ENCODE results near the gene AGAP3.

AGAP3 gene

DNA sequence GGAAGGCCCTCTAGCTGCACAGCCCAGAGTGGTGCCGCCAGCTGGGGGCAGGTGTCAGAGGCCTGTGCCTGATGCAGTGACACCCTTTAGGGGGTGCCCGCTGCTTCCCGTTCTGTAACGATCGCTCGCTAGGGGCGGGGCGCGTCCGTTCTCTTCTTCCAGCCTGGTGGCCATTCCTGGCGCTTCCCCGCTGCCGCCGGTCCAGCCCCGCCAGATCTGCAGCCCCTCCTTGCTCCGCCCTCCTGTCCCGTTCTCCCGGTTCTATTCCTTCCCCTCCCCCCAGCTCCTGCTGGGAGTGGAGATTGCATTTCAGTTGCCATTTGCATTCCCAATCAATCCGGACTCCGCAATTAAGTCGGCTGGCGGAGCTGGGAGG lies 39.2 kb downstream of the AGAP3 start:
- no peak for DNase-seq

DNA sequence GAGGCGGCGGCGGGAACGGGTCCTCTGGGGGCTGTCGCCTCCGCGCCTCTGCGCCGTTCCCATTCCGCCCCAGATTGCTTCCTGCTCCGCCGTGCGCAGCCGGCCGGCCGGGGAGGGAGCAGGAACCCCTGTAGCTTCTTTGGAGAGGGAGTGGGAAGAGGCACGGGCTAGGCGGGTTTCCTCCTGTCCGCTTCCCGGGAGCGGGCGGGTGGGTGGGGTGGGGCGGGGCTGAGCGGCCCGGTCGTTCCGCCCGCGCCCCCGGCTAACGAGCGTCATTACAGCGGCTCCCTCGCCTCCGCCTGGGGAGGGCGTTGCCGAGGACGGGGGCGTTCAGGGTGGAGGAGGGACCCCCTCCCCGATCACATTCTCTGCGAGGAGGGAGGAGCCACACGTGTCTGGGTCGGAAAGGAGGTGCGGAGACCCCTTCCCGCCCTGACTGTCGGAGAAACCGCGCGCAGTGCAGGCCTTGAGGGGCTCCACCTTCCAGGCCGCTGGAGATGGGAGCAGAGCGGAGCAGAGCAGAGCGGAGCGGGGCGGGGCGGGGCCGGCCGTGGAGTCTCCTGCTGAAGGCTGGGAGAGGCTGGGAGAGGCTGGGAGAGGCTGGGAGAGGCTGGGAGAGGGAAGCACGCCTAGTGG lies 39.7 kb downstream of the AGAP3 start:
- DNase-seq, result no peak

DNA sequence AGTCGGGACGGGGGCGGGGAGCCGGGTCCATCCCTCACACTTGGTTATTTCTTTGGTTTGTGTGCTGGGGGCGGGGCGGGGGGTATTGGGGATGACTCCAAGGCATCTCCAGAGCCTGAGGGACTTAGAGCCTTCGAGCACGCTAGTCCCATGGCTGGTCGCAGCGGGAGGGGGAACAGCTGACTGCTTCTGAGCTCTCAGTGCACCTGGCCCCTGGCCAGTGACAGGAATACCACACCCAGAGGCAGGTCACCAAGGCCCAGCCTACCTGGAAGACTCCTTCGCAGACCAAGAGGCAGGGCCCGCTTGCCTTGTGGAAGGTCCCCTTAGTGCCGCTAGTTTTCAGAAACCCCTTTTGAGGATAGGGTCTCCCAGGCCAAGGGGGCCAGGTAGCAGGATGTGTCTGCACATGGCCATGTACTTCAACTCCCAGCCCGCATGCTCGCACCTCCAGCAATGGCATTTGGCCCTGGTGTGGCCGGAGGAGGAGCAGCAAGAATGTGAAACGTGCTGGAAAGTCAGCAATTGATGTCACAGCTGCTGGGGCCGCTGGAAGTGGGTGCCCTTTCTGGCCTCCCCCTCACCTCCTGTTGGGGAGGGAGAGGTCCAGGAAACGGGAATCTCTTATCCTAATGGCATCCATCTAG lies 40.3 kb downstream of the AGAP3 start:
- DNase-seq, result no peak

DNA sequence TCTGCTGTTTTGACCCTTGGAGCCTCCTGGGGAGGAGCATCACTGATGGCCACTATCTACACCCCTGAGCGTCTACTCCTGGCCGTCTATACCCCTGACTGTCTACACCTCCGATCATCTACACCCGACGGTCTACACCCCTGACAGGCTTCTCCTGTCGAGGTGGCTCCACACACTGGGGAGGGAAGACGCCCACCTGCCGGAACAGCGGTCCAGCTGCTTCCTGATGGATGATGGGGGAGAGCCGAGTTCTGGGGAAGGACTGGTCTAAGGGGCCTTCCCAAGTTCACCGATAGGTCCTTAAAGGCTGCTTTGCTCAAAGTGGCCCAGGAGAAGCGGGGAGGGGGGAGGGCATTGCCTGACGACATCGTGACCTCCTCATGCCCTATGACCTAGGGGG lies 41.9 kb downstream of the AGAP3 start:
- DNase-seq, result no peak

DNA sequence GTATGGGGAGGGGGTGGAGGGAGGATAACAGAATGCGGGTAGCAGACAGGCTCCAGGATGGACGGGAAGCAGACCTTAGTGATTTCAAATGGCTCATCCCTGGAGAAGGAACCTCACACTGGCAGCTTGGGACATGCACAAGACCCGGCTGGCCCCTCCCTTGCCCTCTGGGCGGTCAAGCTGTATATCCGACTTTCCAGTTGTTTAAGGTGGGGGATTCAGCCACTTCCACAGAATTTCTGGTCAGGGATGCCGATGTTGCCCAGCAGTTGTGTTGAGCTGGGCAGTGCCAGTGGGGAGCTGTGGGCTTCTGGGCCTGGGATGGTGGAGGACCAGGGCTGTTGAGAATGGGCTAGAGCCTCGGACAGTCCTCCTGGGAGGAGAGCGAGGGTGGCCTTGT lies 42.4 kb downstream of the AGAP3 start:
- no peak for DNase-seq

DNA sequence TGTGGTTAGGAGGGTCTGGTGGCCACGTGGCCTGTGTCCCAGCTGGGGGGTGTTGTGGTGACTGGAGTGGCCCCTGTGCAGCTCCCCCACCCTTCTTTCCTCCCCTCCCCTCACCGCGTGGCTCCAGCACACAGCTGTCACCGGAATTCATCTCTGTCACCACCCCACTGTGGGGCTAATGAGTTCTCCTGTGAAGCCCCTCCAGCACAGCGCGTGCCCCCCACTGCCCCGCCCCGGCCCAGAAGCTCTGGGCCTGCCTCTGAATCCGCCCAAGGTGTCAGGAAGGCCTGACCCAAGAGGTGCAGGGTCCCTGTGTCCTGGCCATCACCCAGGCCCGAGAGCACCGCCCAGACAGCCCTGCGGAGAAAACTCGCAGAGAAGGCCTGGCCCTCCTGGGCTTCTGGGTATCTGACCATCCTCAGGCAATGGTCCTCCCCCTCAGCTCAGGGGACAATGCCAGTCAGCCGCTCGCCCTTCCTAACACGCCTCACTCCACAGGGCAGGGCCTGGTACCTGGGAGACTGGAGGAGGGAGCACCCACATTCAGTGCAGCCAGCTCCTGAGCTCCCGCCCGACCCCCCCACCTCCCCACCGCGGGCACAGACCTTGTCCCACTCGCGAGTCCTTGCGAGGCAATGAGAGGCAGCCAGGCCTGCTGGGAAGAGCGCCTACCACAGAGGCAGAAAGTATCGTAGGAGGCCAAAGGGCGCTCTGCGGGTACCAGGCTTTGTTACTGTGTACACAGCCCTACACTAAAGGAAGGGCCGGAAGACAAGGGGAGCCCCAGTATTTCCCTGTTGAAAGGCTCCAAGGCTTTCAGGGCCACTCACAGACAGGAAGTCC lies 43.1 kb downstream of the AGAP3 start:
- no peak for DNase-seq

DNA sequence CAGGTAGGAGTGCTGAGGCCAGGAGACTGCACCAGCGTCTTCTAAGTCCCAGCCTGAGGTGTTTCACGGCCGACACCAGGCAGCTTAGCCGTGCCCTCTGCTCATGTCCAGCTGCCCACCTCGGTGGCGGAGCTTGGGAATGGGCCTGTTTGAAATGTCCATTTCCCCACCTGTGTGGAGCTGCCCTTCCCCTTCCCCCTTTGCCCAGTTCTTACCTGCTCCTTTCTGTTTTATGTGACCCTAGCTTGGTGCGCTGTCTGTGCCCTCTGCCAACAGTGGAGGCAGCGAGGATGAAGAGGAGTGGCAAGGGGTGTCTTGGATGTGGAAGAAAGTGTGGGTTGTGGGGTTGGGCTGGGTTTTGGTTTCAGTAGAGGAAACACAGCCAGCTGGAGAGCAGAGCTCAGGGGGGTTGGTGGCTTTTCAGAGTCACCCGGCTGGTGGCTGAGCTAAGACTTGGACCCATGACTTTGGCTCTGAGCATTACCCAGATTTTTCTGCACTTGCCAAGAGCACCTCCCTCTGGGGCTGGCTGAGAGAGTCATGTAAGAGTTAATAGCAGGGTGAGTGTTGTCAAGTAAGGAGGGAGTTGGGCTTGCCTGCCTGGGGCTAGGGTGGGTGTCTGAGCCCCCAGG lies 43.8 kb downstream of the AGAP3 start:
- no peak for DNase-seq

DNA sequence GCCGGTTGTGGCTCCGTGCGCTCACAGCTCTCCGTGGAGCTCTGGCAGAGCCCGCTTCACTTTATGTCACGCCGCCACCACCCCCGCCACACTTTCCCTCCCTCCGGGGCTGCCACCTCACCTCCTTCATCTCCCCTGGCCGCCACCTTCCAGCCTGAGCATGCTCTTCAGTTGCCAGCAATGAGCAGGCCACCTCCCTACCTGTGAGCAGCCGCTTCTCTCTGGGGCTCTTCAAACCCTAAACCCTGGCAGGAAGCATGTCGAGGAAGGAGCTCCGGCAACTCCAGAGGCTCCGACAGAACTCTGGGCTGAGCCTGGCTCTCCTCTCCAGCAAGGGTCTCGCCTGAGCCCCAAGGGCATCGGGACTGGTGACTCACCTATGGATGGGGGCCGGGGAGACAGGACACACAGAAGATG lies 44.5 kb downstream of the AGAP3 start:
- no peak for DNase-seq

DNA sequence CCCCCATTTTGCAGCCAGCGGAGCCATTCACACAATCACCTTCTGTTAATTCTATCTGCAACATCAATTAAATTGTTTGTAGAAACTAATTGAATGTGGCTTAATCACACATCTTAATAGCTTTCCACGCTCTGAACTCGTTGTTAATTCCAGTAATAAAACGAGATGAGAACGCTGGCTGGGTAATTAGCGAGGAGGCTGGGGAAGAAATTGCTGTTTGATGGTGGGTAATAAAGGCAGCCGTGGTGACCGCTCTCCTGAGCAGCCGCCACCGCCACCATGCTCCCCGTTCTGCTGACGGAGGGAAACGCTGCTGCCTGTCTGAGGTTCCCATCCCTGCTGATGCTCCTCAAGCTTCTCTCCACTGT lies 44.9 kb downstream of the AGAP3 start:
- DNase-seq, result no peak

DNA sequence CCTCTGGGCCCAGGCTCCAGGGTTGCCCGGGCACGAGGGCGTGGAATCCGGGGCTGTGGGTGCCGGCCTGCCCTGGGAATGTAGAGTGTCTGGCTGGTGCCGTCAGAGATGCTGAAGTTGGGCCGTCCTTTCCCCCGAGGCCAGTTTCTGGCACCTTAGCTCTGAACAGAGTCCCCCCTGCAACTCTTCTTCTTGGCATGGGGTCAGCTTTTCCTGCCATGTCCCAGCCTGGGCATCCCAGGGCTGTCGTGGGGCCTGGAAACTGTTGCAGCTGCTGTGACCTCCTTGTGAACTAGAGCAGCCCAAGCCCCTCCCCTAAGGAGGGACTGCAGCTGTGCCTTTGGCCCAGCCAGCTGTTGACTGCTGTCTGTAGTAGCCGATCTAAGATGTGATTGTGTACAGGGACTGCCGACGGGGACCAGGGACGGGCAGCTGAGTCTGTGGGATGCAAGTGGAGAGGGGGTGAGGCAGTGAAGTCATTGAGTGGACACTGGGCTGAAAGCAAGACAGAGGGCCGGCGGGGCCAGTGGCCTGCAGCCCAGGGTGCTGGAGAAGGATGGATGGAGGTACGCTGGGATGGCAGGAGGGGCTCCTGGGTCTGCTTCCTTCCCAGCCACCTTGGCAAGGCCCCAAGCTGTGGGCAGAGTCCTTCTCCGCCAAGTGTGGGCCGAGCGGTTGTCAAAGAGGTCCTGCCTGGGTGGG lies 45.5 kb downstream of the AGAP3 start:
- DNase-seq, result no peak

DNA sequence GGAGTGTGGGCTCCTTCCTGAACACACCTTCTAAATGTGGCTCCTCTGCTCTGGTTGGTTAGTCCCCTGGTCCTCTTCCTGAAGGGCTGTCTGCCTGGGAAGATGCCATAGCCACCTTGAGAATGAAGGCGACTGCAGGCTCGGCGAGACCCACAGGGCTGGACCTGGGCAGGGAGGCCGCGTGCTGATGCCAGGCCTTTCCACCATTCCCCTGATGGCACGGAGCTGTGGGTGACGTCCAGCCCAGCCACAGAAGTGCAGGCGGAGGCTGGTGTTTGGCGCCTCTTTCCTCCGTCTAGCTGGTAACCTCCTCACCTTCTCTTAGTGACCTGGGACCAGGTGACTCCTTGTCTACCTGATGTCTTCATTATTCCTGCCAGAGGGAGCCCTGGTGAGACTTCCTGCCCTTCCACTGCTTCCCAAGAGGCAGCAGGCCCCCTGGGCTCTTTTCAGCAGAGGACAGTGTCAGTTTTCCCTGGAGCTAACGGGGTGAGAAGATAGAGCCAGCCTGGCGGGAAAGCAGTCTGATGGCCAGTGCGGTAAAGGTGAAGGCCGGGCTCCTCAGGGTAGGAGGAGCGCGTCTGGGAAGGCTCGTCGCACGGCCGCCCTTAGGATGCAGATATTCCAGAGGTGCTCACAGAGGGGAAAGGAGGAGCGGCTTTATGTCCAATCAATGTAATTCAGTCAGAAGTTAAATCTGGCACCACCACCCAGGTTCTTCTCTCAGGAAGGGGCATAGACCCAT lies 46.4 kb downstream of the AGAP3 start:
- no peak for DNase-seq

DNA sequence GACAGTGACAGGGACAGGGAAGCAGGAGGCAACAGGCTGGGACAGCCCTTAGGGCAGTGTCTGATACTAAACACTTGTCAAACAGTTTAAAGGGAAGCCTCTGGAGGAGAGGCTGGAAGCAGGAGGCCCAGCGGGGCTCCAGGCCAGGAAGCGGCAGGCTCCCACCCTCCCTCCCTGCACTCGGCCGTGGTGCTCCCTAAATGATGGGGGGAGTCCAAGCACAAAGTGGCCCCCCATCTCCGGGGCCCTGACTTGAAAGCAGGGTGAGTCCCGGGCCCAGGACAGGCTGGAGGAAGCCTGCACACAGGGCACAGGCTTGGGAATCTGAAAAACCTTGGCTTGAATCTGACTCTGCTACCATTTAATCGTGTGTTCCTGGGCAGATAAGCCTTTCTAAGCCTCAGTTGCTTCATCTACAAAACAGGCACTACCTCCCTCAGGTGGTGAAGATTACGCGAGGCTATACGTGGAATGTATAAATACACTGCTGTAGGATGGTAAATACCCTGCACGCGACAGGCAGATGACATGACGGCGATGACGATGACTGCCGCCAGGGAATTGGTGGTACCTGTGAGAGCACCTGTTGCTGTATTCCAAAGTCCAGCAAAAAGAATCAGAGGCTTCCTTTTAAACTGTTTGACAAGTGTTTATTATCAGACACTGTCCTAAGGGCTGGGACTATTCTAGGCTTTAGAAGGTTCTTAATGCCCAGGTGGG lies 47.2 kb downstream of the AGAP3 start:
- no peak for DNase-seq

DNA sequence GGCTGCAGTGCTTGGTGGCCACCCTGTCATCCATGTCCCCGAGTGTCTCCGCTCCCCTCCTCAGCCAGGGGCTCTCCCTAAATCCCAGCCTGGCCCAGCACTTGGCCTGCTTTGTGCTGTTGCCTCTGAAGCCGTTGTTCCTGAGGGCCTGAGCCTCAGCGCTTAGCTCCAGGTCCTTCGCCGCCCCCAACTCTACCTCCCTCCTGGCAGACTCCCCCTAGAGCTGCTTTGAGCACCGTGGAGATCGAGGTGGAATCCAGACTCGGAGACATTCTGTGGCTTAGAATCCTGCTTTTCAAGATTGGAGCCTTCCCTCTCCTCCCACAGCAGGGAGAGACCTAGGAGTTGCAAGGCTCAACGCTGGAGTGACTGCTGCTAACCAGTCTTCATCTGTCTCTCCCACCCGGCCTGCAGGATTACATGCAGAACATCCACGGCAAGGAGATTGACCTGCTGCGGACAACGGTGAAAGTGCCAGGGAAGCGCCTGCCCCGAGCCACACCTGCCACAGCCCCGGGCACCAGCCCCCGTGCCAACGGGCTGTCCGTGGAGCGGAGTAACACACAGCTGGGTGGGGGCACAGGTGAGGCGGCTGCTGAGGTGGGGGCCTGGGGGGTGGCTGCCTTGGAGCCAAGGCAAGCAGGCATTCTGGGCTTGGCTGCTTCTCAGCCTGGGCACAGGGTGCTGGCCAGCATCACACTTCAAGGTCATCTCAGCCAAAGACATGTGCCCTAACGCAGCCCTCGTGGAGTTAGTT lies 47.9 kb downstream of the AGAP3 start:
- no peak for DNase-seq

DNA sequence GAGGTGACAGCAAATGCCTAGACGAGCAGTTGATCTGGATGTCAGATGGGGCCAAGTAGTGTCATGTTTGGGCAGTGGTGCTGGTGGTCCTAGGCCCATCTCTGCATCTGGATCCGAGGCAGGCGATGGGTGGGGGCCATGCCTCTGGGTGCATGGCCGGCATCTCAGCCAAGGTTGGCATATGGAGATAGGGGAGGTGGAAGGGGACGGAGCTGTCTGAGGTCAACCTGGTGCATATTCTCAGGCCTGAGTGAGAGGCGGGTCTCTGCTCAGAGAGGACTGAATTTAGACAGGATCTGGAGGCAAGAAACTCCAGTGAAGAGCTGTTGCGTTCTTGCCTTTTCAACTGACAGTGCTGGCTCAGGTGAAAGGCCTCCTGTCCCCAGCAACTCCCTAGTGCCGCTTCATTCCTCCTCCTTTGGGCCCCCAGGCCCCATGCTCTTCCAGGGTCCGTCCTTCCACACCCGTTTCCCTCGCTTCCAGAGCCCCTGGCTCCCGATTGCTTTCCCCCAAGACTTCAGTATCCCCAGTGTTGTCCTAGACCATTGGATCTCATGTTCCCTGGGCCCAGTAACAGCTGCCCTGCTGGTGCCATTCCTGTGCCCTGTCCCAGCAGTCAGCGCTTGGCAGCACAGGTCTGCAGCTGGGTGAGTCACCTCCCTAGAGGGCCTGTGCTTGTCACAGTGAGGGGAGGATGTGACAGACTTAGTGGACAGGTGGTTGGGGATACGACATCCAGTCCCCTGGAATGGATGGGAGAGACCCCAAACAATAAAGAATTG lies 48.7 kb downstream of the AGAP3 start:
- DNase-seq, result no peak

DNA sequence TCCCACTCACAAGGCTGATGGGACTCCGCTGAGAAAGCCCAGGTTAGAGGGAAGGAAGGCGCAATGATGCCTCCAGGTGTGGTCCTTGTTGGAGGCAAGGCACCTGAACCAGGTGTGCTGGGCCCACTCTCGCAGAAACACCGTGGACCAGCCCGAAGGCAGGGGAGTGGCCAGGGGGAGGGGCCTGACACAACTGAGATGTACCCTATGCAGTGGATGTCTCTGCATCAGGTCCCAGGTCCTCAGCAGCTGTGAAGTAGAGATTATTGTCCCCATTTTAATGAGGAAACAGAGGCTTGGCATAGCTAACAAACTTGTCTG lies 49.2 kb downstream of the AGAP3 start:
- DNase-seq, result no peak

DNA sequence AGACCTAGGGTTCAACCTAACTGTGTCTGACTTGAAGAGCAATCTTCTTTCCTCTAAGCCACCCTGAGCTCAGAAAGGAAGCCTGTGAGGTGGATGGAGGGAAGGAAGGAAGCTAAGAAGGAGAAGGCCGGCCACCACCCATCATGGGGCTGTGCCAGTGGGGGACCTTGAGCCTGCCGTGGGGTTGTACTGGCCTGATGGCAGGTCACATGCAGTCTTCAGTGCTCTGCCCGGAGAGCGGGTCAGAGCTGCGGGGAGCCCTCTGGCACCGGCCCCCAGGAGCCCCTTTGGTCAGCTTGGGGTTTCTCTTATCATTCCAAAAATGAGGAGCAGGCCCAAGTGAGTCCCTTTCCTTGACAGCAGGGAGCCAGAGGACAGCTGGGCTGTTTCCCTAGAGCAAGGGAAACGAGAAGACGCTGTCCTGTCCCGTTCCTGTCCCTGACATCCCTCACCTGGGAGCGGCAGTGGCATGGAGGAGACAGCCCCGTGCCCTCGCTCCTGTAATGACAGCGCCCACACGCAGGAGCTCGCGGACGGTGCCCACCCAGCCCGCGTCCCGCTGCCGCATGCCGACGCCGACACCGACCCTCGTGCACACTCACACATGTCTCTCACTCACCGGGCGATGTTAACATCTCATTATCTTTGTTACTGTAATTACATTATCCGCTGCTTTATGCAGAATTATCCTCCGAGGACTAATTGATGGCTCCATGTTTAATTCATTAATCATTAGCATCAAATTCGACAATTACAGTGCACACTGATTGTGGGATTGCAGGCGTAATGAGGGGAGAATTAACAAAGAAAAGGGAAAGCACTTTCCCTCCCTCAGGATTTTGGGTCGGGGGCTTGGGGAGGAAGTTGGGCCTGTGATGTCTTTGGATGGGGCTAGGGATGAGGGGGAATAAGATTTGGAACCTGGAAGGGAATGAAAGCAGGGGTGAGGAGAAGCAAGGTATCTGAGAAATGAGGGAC lies 49.9 kb downstream of the AGAP3 start:
- DNase-seq, result no peak

DNA sequence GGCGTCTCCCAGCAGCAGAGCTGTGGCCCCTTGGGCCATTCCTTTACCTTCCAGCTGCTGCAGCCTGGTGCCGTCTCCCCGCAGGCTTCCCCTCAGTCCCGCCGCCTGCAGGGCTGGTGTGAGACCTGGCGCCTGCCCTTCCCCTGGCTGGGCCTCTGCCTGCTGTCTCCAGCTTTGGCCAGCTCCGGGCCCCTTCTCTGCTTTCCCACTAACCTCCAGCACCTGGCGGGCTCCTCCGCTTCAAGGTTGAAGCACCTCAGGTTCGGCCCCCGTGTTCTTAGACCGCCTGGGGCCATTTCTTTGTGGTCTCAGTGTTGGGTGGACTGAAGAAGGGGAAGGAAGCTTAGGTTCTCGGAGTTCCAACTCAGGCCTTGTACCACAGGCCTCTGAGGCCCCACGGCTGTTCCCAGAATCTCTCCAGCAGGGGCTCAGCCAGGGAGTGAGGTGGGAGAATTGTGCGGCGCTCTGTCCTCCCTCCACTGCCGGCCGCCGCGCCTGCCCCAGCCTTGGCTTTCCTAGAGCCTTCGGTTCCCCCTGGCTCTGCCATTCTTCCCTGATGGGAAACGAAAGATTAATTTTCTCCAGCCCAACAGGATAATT lies 50.9 kb downstream of the AGAP3 start:
- no peak for DNase-seq

DNA sequence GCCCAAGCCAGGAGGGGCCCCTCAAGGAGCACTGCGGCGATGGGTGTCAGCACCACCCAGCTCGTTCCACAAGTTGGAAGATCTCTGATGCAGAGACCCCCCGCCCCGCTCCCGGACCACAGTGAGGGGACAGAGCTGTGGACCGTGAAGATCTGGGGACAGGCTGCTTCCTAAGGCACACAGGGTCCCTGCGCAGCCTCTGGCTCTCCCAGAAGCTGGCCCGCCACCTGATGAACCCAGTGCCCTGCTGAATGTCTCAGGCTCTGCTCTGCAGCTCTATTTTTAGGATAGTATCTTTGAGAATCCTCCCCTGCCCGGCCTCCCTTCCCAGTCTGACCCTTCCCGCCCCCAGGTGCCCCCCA lies 51.5 kb downstream of the AGAP3 start:
- no peak for DNase-seq
